GM08714 (cell line): Measurements from ENCODE around the gene KRABD2.

ENCODE experiments used
- H3K4me3 ChIP-seq: fragments of 200-500 bp; sonication (Bioruptor generic); 2 replicates; pipeline ENCODE4 v1.5.1; 2014; ENCODE audit warnings: mild to moderate bottlenecking, low read length, inconsistent platforms
- ZNF274 ChIP-seq: IDR thresholded peaks from 2 replicates; pipeline ENCODE4 v1.6.1; 2012; ENCODE audit warnings: mild to moderate bottlenecking, low read depth, low read length

KRABD2 gene

DNA sequence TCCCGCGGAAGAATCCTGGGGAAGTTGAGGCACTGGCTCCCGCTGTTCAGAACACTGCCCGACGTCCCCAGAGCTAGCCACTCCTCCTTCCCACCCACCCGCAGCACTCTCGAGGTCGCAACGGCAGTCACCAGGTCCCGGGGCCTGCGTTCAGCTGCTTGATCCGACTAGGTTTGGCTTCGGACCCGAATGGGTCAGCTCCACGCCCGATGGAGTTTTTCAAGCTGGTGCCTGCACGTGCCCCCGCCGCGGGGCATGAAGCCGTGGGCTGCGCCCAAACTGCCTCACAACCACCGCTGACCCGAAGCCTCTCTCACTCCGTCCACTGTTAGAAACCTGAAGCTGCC, 49.2 kb downstream of the KRABD2 start:
- no peak for TF ChIP-seq ZNF274
- H3K4me3 ChIP-seq = no peak overlapping the region; the same call in 1 of the 2 replicates
